SKM-1 (cell line): ENCODE data around the gene SLC25A22.
A peak's percentile ranks its signal among the peaks of the same experiment; 100 is the strongest.

Experiments
- DNase-seq: peaks from one replicate; lab custom pipeline; 2025; ENCODE audit not compliant: unreplicated experiment; lab: John Stamatoyannopoulos, UW

Gene SLC25A22

DNA sequence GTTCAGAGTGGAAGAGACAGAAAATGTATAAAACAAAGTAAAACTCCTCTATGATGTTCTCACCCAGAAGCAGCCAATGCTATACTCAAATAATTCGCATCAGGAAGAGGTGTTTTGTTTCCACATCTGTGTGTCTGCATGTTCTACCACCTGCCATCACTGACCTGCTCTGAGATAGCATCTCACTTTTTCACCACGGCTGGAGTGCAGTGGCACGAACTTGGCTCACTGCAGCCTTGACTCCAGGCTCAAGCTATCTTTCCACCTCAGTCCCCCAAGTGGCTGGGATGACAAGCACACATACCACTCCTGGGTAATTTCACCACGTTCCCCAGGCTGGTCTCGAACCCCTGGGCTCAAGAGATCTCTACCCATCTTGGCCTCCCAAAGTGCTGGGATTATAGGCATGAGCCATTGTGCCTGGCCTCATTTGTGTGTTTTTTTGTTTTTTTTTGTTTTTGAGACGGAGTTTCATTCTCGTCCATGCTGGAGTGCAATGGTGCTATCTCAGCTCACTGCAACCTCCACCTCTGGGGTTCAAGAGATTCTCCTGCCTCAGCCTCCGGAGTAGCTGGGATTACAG, 36.5 kb downstream of the SLC25A22 start:
- no peak for DNase-seq

DNA sequence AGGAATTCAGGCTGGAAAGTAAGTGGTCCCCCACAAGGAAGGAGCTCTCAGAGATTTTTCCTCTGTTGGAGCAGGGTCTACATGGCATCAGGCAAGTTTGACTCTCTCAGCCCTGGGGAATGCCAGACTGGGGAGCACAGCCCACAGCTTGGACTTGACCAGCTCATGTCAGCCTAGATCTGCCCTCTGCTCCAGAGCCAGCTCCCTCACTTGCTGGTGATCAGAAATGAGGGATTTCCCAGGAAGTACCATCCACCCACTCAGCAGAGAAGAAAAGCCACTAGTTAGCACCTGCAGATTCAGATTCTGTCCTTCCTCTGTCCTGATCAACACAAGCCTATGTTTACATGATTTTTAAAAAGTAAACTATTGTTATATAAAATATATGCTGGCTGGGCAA, 37.8 kb downstream of the SLC25A22 start:
- no peak for DNase-seq

DNA sequence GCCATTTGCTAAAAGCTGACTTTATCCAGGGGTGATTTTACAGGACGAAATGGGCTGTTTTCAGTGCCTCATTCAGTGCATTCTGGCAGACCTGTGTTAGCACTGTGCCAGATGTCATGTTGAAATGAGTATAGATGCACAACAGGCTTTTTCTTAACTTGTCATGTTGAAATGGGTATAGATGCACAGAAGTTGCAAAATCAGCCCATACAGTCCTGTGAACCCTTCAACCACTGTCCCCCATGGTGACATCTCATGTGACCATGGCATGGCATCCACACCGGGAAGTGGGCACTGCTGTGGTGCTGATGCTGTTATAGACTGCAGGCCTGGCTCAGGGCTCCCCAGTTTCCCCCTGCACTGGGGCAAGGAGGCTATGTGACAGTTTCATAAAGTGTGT, 48.4 kb downstream of the SLC25A22 start:
- DNase-seq: no peak

DNA sequence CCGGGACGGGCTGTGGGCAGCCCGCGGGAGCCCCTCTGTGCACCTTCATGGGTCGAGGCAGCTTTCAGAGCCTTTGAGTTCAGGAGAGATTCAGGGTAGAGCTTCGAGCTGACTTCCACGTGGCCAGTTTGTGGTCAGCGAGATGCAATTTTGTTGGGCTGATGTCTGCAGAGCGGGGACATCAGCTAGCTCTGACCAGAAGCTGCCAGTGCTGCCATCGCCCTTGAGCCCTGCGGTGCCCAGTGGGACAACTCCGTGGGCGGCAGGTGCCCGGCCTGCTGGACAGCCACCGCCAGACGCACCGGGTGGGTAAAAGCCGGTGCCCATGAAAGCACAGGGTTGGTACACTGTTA, 50.1 kb downstream of the SLC25A22 start:
- no peak for DNase-seq

DNA sequence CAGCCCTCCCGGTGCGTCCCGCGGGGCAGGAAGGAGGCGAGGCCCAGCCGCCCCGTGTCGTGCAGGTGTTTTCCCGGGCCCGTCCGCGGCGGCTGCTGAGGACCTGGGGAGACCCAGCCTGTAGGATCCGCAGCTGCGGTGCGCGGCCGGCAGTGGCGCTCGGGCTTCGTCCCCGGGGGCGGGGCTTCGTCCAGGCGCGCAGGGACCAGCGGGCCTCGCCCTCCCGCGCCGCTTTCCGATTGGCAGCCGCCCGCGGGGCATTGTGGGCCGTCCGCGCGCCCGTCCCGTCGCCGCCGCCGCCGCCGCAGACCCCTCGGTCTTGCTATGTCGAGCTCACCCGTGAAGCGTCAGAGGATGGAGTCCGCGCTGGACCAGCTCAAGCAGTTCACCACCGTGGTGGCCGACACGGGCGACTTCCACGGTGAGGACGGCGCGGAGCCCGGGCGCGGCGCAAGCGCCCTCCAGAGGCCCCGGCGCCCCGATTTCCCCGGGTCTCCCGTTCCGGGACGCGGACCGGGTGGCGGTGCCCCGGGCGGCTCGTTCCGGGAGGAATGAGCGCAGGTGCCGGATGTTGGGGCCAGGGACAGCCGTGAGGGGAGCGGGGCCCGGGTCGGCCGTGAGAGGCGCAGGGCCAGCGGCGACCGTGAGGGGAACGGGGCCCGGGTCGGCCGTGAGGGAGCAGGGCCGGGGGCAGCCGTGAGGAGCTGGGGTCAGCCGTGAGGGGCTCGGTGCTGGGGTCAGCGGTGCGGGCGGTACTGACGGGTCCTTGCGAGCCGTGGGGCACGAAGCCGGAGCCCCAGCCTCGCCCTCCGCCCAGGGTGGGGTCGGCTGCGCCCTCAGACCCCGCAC, 50.7 kb downstream of the SLC25A22 start, which contains the start of gene TALDO1:
TSS of gene TALDO1 (plus strand) at position 307 of the 849 bp plus-strand sequence. CDS start at position 325, 18 bp downstream.
- peak; percentile 86 for DNase-seq

DNA sequence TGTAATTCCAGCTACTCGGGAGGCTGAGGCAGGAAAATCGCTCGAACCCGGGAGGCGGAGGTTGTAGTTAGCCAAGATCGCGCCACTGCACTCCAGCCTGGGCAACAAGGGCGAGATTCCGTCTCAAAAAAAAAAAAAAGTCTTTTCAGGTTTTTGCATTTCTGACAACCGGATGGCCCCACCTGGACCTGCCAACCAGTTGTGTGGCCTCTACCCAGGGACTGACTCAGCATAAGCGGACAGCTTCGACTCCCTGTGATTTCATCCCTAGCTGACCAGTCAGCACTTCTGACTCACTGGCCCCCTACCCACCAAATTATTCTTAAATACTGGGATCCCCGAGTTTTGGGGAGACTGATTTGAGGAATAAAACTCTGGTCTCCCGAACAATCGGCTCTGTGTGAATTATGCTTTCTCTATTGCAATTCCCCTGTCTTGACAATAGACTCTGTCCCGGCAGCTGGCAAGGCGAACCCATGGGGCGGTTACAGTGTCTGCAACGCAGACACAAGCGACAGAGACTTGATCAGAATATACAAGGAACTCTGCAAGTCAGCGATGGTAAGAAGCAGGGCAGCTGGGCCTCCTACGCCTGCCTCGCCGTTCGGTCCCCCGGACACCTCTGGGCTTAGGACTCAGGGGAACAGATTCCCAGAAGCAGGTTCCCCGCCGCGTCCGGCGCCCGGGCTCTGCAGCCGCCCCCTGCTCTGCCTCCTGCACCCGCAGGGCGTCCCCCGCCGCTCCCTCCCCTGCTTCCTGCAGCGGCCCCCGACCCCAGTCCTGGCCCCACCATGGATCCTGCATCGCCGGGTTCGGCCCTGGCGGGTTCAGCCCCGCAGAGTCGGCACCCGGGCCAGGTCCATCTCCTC, 51.6 kb downstream of the SLC25A22 start:
- no peak for DNase-seq

DNA sequence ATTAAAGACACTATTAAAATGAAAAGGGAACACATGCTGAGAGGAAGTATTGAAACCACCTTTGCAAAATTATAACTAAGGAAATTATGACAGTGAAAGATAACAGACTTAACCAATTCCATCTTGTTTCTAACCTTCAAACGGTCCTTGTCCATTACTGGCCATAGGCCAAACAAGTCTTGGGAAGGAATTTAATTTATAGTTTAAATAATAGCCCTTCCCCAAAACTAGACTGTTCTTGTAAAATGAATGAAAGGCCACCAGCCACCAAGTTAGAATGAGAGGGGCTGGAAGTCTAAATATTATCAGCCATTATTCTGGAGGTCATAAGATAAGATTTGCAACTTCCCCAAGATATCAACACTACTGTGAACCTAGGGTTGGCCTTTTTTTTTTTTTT, 52.7 kb downstream of the SLC25A22 start:
- no peak for DNase-seq

DNA sequence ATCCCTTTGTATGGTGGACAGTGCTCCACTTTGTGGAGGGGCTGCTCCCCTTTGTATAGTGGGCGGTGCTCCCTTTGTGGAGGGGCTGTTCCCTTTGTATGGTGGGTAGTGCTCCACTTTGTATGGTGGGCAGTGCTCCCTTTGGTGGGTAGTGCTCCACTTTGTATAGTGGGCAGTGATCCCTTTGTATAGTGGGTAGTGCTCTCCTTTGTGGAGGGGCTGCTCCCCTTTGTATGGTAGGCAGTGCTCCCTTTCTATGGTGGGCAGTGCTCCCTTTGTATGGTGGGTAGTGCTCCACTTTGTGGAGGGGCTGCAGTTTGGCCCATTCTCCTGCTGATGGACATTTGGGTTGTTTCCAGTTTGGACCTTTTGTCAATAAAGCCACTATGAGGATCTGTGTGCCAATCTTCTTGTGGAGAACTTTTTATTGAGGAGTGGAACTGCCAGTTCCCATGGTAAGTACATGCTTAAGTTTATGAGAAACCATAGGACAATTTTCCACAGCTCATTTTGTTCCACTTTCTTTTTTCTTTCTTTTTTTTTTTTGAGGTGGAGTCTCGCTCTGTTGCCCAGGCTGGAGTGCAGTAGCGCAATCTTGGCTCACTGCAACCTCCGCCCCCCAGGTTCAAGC, 55.4 kb downstream of the SLC25A22 start:
- DNase-seq: no peak

DNA sequence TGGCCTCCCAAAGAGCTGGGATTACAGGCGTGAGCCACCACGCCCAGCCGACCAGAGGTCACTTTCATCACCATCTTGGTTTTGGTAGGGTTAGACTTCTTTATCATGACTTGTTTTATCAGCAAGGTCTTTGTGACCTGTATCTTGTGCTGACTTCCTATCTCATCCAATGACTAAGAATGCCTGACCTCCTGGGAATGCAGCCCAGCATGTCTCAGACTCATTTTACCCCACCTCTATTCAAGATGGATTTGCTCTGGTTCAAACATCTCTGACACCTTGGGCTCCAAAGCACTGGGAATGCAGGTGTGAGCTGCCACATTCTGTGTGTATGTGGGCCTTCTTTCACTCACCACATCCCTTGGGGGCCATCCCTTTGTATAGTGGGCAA, 55.9 kb downstream of the SLC25A22 start:
- no peak for DNase-seq
